Measurements from ENCODE around the gene HSD11B2. TPM values are rescaled to one million over a fixed set of nuclear protein-coding genes. Genes with fewer than 3 reads are reported as not detected.
A peak's percentile ranks its signal among the peaks of the same experiment; 100 is the strongest.

HSD11B2 gene
- total RNA-seq, 1 donor from 2014 or later = 0.41 TPM

- DNase-seq (ENCODE audit: low spot score in 2 of 2) = no peak
- FAIRE-seq = no peak
Observed at GRCh38 chr16:67466581-67466980, 35.7 kb downstream of the HSD11B2 start.

GRCh38 chr16:67468731-67469130 is 37.8 kb downstream of the HSD11B2 start:
- no peak for FAIRE-seq

GRCh38 chr16:67470359-67470758 is 39.4 kb downstream of the HSD11B2 start:
- FAIRE-seq = no peak
- DNase-seq (ENCODE audit: low spot score in 2 of 2) = peak; percentile 52 to 74

More at GRCh38 chr16:67468731-67469130, 37.8 kb downstream of the HSD11B2 start:
- DNase-seq (ENCODE audit: low spot score in 2 of 2) = no peak

GRCh38 chr16:67471758-67472384 is 41.0 kb downstream of the HSD11B2 start:
- DNase-seq (ENCODE audit: low spot score in 2 of 2) = no peak
- no peak for FAIRE-seq

DNA sequence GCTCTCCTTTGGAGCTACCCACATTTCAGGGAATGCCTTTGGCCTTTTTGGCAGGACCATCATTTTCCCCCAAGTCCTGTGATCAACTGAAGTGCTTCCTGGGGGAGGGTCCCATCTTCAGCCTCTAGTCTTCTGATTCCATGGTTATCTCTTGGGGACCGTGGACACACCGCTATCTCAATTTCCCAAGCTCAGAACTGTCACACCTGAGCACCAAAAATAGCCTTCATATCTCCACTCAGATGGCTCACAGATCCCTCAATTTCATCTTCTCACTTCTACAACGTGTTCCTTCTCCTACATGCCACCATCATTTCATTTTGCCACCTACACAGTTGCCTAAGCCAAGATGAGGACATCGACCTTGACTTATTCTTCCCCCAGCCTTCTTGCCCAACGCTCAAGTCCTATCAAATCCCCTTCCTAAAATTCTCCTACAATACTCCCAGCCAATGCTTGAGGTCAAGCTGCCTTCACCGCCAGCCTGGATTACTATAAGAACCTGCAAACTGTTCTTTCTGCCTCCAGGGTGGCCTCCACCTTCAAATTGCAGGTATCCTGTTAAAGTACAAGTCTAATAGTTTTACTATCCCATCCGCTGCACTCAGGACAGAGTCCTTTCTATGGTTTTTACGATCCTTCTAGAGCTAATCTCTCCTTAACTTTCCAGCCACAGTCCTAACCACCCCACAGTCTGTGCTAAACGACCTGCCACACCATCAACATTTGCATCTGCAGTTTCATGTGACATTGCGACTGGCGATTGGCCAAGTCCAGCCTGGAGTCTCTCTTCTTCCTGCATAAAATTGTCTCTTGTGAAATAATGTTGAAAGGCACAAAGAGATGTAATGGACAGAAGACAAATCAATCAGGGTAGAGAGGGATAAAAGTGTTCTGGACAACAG is 43.9 kb downstream of the HSD11B2 start:
- DNase-seq (ENCODE audit: low spot score in 2 of 2) = no peak

GRCh38 chr16:67477960-67478554 is 47.1 kb downstream of the HSD11B2 start:
- FAIRE-seq = no peak
- no peak for DNase-seq (ENCODE audit: low spot score in 2 of 2)

More for the DNA sequence above, 43.9 kb downstream of the HSD11B2 start:
- FAIRE-seq = no peak

- FAIRE-seq = no peak
- peak; percentile 89 to 97 for DNase-seq (ENCODE audit: low spot score in 2 of 2)
Observed at GRCh38 chr16:67480833-67481560, 50.1 kb downstream of the HSD11B2 start, which contains the start of gene ATP6V0D1. ATP6V0D1 (minus strand) TSS chr16:67481157; CDS start chr16:67481086, 71 bp downstream.

- no peak for FAIRE-seq
- no peak for DNase-seq (ENCODE audit: low spot score in 2 of 2)
Observed at GRCh38 chr16:67481561-67482232, 50.8 kb downstream of the HSD11B2 start.

DNA sequence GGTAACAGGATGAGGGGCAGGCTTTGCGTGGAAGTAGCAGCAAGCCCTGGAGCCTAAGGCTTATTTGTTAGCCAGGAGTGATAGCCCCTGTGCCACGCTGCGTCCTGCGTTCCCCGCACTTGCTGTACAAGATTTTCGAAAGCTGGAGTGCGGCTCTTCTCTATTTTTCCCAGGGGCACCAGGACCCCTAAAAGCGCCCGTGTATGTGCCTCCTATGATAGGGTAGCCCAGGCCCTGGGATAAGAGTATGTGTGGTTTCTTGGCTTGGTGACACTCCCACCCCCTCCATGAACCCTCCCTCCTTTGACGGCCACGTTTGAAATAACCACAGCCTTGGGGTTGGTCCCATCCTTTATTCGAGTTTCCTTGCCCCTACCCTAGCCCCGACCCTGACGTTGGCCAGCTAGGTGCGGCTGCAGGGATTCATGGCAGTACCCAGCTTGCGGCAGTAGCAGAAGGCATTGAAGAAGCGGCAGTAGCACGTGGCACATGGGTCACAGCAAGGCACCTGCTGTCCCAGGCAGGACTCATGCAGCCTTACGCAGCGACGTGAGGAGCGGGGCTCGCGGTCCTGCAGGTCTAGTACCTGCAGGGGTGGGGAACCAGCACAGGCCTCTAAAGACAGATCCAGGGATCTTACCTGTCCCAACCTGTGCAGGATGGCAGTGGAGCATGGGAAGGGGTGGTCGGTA is 51.5 kb downstream of the HSD11B2 start:
- DNase-seq (ENCODE audit: low spot score in 2 of 2) = no peak
- no peak for FAIRE-seq

- DNase-seq (ENCODE audit: low spot score in 2 of 2) (no peak), FAIRE-seq (no peak)
Observed at GRCh38 chr16:67483150-67483549, 52.2 kb downstream of the HSD11B2 start, which contains the start of gene AGRP. AGRP (minus strand) TSS chr16:67483547; CDS start chr16:67483398, 149 bp downstream.

DNA sequence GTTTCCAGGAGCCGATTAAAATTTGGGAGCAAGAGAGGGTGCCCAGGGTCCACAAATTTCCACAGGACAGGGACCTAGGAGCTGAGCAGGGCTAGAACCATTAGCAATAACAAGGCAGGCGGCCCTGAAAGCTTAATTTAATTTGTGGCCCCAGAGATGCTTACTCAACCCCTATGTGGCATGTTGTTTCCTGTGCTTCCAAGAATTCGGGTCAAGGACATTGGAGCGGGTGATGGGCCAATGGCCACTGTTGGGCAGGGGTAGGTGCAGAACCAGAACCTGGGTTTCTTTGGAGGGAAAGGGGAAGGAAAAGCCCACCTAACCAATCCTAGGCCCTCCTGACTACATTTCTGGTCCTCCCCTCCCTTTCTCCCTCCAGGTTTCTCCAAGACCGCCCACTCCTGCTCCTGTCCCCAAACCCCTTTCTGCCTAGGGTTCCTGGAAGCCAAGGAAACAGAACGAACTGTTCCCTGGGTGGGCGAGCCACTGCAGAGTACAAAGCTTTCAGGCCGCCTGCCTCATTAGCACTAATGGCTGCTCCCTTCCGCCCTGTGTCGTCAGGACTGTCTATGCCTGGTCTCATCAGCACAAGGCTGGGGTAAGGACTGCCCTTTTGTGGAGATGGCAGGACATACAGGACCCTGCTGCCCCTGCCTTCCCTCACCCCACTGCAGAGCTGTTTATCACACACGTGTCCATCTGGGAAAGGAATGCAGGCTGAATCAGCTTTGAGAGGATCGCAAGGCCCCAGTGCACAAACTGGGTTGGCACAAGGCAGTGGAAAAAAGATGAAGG is 53.0 kb downstream of the HSD11B2 start:
- DNase-seq (ENCODE audit: low spot score in 2 of 2) = no peak
- no peak for FAIRE-seq

- FAIRE-seq = no peak
- no peak for DNase-seq (ENCODE audit: low spot score in 2 of 2)
Observed at GRCh38 chr16:67486805-67487204, 55.9 kb downstream of the HSD11B2 start.

Small RNA genes within 50 kb of the gene (small RNA-seq; reads per million reads assigned to genes)
- gene RNU1-123P = not detected

Other genes starting within 250 kb of the HSD11B2 start
- gene MATCAP1, start 247.2 kb upstream of the HSD11B2 start, total RNA-seq = 52.2 TPM
- 1.2 TPM for gene EXOC3L1, start 241.0 kb upstream of the HSD11B2 start, total RNA-seq
- 19.6 TPM for gene E2F4, start 239.0 kb upstream of the HSD11B2 start, total RNA-seq
- gene ELMO3, start 232.0 kb upstream of the HSD11B2 start, total RNA-seq = 0.41 TPM
- 21.2 TPM for gene TMEM208, start 204.0 kb upstream of the HSD11B2 start, total RNA-seq
- gene FHOD1, start 183.6 kb upstream of the HSD11B2 start, total RNA-seq = 1.6 TPM
- gene SLC9A5, start 182.1 kb upstream of the HSD11B2 start, total RNA-seq = 0.41 TPM
- 2.9 TPM for gene PLEKHG4, start 151.6 kb upstream of the HSD11B2 start, total RNA-seq
- under 0.01 TPM for gene KCTD19, start 104.4 kb upstream of the HSD11B2 start, total RNA-seq
- 2.4 TPM for gene LRRC36, start 104.3 kb upstream of the HSD11B2 start, total RNA-seq
- 2.0 TPM for gene TPPP3, start 37.6 kb upstream of the HSD11B2 start, total RNA-seq
- 1.2 TPM for gene ZDHHC1, start 14.6 kb upstream of the HSD11B2 start, total RNA-seq
- 78.7 TPM for gene ATP6V0D1, start 50.0 kb downstream of the HSD11B2 start, total RNA-seq
- gene AGRP, start 52.4 kb downstream of the HSD11B2 start, total RNA-seq = not detected
- 32.6 TPM for gene RIPOR1, start 97.7 kb downstream of the HSD11B2 start, total RNA-seq
- gene CTCF, start 131.4 kb downstream of the HSD11B2 start, total RNA-seq = 62.0 TPM
- gene CARMIL2, start 214.0 kb downstream of the HSD11B2 start, total RNA-seq = 2.4 TPM
- 24.9 TPM for gene ACD, start 229.1 kb downstream of the HSD11B2 start, total RNA-seq
- gene PARD6A, start 229.8 kb downstream of the HSD11B2 start, total RNA-seq = 9.4 TPM
- gene ENKD1, start 235.6 kb downstream of the HSD11B2 start, total RNA-seq = 9.4 TPM
- gene C16orf86, start 235.7 kb downstream of the HSD11B2 start, total RNA-seq = 2.0 TPM

Measured in frontal cortex (tissue), 4 donors.